DOHH2 (cell line): Measurements from ENCODE around the gene PCAT7.

Experiments used
- EZH2phosphoT487 ChIP-seq: fragments of 200-600 bp; sonication (generic); IDR thresholded peaks from 2 replicates; pipeline ENCODE4 v1.6.1; 2017; ENCODE audit warnings: borderline replicate concordance, mild to moderate bottlenecking, antibody characterized with exemption, low read length, moderate library complexity, mixed read lengths
- TF ChIP-seq, protein P1 (sequence below): fragments of 200-600 bp; sonication (generic); IDR thresholded peaks from one replicate; pipeline ENCODE4 v1.5.1; 2014; ENCODE audit warnings: antibody characterized with exemption, mild to moderate bottlenecking, low read depth, low read length; ENCODE audit not compliant: poor library complexity, severe bottlenecking

DNA sequence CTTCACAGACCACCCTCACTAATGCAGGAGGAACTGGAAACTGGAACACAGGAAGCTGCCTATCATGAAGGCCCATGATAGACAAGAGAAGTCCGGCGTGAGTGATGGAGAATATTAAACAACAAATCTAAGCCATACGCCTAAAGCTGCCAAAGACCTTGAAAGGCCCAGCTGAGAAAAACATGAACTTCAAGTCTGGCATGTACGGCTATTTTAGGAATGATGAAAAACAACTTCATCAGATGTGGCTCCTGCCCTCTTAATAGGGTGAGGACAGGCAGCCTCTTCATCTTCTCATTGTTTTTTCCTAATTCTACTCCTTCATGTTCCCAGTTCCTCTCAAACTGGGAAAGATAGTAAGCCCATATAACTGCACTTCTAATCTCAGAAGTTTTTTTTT is 64.1 kb downstream of the PCAT7 start:
- TF ChIP-seq EZH2phosphoT487, result no peak
- TF ChIP-seq, protein P1, sequence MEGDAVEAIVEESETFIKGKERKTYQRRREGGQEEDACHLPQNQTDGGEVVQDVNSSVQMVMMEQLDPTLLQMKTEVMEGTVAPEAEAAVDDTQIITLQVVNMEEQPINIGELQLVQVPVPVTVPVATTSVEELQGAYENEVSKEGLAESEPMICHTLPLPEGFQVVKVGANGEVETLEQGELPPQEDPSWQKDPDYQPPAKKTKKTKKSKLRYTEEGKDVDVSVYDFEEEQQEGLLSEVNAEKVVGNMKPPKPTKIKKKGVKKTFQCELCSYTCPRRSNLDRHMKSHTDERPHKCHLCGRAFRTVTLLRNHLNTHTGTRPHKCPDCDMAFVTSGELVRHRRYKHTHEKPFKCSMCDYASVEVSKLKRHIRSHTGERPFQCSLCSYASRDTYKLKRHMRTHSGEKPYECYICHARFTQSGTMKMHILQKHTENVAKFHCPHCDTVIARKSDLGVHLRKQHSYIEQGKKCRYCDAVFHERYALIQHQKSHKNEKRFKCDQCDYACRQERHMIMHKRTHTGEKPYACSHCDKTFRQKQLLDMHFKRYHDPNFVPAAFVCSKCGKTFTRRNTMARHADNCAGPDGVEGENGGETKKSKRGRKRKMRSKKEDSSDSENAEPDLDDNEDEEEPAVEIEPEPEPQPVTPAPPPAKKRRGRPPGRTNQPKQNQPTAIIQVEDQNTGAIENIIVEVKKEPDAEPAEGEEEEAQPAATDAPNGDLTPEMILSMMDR, result no peak
